HEK293T (cell line): ENCODE measurements around the gene TPRG1.

Experiments used
- NFRKB ChIP-seq: fragments of 450-650 bp; IDR thresholded peaks from 2 replicates; pipeline ENCODE4 v1.6.1; 2016; ENCODE audit warnings: mild to moderate bottlenecking, moderate library complexity
- SP1 ChIP-seq: fragments of 450-650 bp; IDR thresholded peaks from 2 replicates; pipeline ENCODE4 v1.6.1; 2017

- TF ChIP-seq SP1 (no peak), NFRKB (no peak)
These were observed 14.3 kb downstream of the TPRG1 start for GRCh38 chr3:189186101-189186500.
